ENCODE data around the gene TUBB4B.
"Not testable (repeated sequence)": the region's sequence is repeated elsewhere in the genome, so short reads cannot be mapped to it uniquely, and the experiment has no call there.

Gene TUBB4B

DNA sequence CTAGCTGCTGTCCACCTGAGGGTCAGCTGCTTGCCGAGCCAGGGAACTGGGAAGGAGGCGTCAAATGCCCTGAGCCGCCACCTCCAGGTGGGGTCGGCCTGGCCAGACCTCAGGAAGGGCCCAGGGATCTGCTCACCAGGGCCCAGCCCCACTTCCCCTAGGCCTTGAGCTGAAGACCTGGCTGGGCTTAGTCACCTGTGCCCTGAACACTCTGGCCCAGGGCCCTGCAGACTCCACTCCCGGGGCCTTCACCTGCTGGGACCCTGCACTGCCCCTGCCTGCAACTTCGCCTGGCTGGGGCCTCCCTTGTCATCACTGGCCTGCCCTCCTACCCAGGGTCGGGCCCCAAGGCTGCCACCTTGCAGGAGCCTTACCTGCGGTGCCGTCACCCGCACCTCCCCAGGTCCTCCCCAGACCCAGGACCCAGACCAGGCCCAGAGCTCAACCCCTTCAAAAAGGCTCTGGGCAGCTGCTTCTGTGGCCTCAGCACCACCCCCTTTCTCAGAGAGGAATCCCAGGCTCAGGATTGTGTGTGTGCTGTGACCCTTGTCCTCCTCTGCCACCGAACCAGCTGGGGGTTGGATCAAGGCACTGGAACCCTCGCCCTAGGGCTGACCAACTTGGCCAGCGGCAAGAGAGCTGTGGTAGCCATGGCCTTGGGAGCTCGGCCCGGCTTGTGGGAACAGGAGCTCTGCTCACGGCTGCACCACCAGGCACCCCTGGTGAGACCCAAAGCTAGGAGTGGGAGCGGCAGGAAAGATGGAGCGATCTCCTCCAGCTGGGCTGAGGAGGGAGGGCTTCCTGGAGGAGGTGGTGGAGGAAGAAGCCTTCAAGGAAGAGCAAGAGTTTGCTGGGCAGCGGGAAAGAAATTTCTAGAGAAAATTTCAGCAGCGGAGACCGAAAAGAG lies 12.9 kb downstream of the TUBB4B start:
- no peak for DNase-seq

GRCh38 chr9:137254624-137255447 lies 13.7 kb downstream of the TUBB4B start, which contains the start of gene NELFB:
Gene NELFB (plus strand): TSS chr9:137255327.
- DNase-seq = peak; percentile 77

DNA sequence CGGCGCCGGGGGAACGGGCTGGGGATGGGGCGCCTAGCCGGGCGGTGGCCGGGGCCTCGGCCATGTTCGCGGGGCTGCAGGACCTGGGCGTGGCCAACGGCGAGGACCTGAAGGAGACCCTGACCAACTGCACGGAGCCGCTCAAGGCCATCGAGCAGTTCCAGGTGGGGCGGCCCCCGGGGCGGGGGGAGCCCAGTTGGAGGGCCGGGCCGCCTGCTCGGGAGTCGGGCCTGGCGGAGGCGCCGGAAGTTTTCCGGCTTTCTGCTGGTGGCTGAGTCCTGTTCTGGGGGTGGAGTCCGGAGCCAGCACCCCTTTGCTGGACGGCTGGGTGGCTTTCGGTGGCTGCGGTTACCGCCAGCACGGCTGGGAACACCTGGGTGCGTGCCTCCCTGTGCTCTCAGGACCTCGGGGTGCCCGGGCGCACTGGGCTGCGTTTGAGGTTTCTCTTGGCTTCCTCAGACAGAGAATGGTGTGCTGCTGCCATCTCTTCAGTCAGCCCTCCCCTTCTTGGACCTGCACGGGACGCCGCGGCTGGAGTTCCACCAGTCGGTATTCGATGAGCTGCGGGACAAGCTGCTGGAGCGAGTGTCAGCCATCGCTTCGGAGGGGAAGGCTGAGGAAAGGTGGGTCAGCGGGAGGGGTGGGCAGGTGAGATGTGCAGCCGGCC lies 14.5 kb downstream of the TUBB4B start:
- no peak for DNase-seq

DNA sequence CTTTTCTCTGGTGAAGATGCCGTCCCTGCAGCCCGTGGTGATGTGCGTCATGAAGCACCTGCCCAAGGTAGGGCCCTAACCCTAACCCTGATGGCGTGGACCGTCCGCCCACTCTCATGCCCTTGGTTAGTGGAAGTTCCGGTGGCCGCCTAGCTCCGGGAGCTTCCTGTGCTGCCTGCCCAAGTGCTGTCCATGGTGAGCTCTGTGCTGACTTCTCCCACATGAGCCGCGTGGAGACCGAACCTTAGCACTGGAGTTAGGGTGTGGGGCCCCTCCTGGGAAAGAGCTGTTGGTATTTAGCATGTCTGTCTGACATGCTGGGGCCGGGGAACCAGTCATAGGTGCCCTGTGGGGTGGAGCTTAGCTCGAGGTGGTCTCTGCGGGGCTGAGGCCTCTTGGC lies 15.3 kb downstream of the TUBB4B start:
- no peak for DNase-seq

- DNase-seq = no peak
Observed at GRCh38 chr9:137256856-137257255, 15.8 kb downstream of the TUBB4B start.

- DNase-seq = not testable (repeated sequence)
Observed at GRCh38 chr9:137262173-137262908, 21.3 kb downstream of the TUBB4B start.

- DNase-seq = no peak
Observed at GRCh38 chr9:137262909-137263285, 21.8 kb downstream of the TUBB4B start.

- no peak for DNase-seq
Observed at GRCh38 chr9:137263506-137263905, 22.4 kb downstream of the TUBB4B start.

DNA sequence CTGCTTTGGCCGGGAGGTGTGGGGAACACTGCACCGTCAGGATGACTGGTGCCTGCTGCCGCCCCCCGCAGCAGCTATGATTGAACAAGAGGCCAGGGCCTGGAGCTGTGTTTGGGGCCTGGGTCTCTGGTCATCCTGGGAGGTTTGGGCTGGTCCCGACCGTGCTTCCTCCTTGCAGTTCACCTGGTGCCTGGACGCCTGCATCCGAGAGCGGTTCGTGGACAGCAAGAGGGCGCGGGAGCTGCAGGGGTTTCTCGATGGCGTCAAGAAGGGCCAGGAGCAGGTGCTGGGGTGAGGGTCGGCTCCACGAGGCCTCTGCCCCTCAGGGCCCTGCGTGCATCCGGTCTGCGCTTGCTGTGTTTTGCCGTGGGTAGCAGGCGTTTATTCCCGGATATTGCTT lies 23.0 kb downstream of the TUBB4B start:
- DNase-seq = no peak

GRCh38 chr9:137265496-137266161 lies 24.5 kb downstream of the TUBB4B start:
- no peak for DNase-seq

- no peak for DNase-seq
Observed at GRCh38 chr9:137266162-137266527, 25.1 kb downstream of the TUBB4B start.

GRCh38 chr9:137266585-137267453 lies 25.7 kb downstream of the TUBB4B start:
- no peak for DNase-seq

DNA sequence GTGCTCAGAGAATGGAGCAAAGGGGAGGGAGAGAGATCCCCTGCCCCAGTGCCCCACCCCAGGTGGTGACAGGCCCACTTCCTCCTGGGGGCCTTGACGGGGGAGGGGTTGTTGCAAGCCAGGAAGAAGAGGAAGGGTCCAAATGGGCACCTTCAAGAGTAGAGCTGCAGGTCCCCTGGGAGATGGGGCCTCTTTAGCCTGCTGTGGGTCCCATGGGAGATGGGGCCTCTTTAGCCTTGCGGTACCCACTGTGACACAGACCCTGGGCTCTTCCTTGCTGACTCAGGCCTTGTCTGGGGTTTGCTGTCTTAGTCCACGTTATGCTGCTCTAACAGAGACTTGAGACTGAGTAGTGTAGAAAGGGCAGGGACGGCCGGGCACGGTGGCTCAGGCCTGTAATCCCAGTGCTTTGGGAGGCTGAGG lies 26.9 kb downstream of the TUBB4B start:
- no peak for DNase-seq

- no peak for DNase-seq
Observed at GRCh38 chr9:137268538-137269201, 27.6 kb downstream of the TUBB4B start.

DNA sequence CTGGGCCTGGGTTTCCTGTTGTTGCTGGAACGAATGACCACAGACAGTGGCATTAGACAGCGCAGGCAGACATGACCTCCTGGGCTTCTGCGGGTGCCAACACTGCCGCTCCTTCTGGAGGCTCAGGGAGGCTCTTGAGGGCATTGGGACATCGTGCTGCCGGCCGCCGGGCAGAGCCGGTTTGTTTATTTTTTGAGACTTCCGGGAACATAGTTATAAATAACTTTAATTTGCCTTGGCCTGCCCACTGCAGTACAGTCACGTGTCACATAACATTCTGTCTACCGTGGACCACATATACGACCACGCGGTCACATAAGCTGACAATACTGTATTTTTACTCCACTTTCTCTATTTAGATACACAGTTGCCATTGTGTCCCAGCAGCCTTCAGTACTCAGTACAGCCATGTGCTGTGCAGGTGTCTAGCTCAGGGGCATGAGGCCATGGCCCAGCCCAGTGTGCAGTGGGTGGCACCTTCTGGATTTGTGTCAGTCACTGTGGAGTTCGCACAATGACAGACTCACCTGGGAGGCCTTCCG lies 28.2 kb downstream of the TUBB4B start:
- DNase-seq = no peak

DNA sequence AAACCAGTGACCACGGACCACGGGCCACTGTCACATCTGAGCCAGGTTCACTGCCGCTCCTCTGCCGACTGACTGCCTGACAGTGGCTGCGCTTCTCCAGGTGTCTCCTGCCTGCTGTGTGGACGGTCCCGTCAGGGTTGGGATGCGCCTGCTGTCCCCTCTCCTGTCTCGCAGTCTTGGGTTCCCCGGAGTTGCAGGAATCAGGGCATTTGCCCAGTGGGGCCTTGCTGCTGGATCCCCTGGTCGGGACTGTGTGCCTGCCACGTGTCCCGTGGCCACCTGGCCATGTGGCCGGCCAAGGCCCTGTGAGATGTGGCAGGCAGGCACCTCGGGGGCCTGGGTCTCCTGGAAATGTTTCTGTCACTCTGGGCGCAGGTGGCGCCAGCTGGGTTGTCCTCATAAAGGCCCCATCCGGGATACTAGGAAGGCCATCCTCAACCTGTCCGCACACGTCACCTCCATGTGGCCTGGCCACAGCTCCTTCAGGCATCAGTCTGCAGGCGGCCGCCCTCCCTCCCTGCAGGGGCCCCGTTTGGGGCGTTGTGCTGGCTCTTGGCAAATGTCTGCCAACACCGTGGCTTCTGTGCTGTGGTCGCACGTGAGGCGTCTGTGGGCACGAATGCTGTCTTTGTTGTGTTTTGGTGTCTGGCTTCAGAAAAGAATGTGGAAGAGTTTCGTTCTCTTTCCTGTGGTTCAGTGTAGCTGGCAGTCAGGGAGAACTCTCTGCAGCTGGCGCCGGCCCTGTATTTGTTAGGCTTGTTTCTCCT lies 30.0 kb downstream of the TUBB4B start:
- DNase-seq = no peak

- DNase-seq = no peak
Observed at GRCh38 chr9:137271696-137272076, 30.6 kb downstream of the TUBB4B start.

DNA sequence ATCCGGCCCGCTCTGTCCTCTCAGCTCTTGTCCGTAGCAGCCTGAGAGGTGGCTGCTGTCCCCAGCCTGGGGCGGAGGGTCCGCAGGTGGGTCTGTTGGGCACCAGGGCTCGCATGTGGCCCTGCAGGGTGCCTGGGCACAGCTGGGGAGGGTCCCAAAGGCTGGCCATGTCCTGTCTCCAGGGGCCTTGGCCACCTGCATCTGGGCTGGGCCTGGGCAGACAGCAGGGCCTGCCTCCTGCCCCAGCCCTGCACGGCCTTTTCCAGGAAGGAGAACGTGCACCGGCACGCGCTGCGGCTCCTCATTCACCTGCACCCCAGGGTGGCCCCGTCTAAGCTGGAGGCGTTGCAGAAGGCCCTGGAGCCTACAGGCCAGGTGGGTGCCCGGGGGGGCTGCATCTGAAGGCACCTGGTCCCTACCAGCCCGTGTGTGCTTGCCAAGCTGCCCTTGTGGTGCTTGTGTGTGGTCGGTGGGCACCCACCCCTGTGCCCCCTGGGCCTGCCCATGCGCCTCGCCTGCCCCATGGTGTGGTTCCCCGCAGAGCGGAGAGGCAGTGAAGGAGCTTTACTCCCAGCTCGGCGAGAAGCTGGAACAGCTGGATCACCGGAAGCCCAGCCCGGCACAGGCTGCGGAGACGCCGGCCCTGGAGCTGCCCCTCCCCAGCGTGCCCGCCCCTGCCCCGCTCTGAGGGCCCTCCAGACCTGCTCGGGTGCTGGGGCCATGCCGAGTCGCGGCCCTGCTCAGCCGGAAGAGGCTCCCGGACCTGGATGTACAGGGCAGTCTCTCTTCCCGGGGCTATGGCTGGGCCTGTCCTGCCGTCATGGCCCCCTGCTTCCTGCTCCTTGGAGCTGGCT lies 31.4 kb downstream of the TUBB4B start:
- DNase-seq = no peak
